C4-2B (cell line): ENCODE results near the gene DDC.

Experiments
- CTCF ChIP-seq: fragments of 450-650 bp; conservative IDR thresholded peaks from 2 replicates; pipeline ENCODE4 v1.5.1; 2017; ENCODE audit warnings: mild to moderate bottlenecking
- ZFX ChIP-seq: fragments of 450-650 bp; IDR thresholded peaks from 2 replicates; pipeline ENCODE4 v1.6.1; 2017

GRCh38 chr7:50613473-50613872 lies 48.3 kb upstream of the DDC start:
- TF ChIP-seq CTCF, result no peak
- no peak for TF ChIP-seq ZFX
